NCI-H748 treated with DMSO at 0.1 percent for 48 hours (cell line): Measurements from ENCODE around the gene CDKN2B.
A peak's percentile ranks its signal among the peaks of the same experiment; 100 is the strongest.
"Not testable (repeated sequence)": the region's sequence is repeated elsewhere in the genome, so short reads cannot be mapped to it uniquely, and the experiment has no call there.

Source experiments
- DNase-seq: peaks from one replicate; lab custom pipeline; 2025; lab: John Stamatoyannopoulos, UW

The CDKN2B gene, protein sequence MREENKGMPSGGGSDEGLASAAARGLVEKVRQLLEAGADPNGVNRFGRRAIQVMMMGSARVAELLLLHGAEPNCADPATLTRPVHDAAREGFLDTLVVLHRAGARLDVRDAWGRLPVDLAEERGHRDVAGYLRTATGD

GRCh38 chr9:22008717-22009505 is at the start of gene CDKN2B:
Gene CDKN2B (minus strand): TSS chr9:22009305. CDS start chr9:22008953, 352 bp downstream.
- DNase-seq: peak; percentile 90

GRCh38 chr9:22057972-22058371 is 48.9 kb upstream of the CDKN2B start:
- not testable (repeated sequence) for DNase-seq

- DNase-seq: no peak
Measured at GRCh38 chr9:22056402-22056801, 47.3 kb upstream of the CDKN2B start.

- DNase-seq: no peak
Measured at GRCh38 chr9:22055090-22055489, 46.0 kb upstream of the CDKN2B start.

DNA sequence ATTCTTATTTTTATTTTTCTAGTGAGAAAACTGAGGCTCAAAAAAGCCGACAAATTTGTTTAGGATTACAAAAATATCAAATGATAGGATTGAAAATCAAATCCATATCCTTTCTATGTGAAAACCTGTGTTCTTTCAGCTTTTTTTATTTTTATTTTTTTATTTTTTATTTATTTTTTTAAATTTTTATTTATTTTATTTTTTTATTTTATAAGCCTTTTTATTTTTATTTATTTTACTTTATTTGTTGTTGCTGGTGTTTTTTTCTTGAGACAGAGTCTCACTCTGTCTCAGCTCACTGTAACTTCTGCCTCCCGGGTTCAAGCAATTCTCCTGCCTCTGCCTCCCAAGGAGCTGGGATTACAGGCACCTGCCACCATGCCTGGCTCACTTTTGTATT is 45.4 kb upstream of the CDKN2B start:
- DNase-seq: no peak

GRCh38 chr9:22054076-22054475 is 45.0 kb upstream of the CDKN2B start:
- no peak for DNase-seq

- DNase-seq: no peak
Measured at GRCh38 chr9:22053178-22053577, 44.1 kb upstream of the CDKN2B start.

GRCh38 chr9:22052376-22052945 is 43.4 kb upstream of the CDKN2B start:
- DNase-seq: no peak

DNA sequence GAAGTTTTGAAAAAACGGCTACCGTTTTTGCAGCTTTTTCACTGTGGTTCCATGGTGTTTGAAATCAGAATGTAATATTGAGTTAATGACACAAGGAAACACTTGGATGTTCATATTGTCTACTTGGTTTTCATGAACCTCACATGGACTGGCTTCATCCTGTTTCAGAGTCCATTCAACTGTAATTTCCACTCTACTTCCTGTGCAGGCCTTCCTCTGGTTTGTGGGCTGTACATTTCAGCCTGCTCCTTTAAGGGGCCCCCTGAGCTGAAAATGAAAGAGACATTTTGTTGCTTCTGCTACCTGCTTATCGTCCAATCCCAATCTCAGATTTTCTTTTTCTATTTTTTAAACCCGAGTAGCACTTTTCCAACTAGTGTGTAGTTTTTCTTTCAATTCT is 41.8 kb upstream of the CDKN2B start:
- no peak for DNase-seq

DNA sequence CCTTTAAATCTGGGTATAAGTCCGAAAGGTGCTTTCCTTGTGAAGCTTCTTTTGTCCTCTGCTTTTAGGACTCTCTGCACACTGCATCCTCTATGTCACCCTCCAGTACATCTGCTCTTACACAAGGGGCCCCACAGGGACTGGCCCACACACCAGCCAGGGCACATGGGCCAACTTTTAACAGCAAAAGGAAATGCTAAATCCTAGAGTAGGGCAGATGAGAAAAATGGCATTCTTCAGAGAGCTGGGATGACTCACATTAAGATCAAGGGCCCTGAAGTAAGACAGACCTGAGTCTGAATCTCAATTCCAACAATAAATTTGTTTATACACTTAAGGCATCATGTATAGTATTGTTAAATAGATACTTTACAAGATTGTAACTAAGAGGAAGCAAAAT is 40.3 kb upstream of the CDKN2B start:
- no peak for DNase-seq

DNA sequence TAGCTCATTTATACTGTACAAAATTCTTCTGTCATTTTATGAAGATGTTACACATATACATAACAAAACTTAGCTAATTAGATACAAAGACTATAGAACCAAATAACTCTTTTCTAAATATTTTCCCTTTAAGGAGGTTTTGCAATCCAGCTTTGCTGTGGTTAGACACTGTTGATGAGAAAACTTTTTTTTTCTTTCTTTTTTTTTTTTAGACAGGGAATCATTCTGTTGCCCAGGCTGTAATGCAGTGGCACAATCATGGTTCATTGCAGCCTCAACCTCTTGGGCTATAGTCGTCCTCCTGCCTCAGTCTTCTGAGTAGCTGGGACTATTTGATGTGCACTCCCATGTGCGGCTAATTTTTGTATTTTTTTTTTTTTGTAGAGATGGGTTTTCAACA is 38.5 kb upstream of the CDKN2B start:
- no peak for DNase-seq

GRCh38 chr9:22046243-22046885 is 37.3 kb upstream of the CDKN2B start:
- no peak for DNase-seq

- DNase-seq: no peak
Measured at GRCh38 chr9:22045423-22045822, 36.3 kb upstream of the CDKN2B start.

- DNase-seq: no peak
Measured at GRCh38 chr9:22044583-22044982, 35.5 kb upstream of the CDKN2B start.

- DNase-seq: no peak
Measured at GRCh38 chr9:22043928-22044327, 34.8 kb upstream of the CDKN2B start.

GRCh38 chr9:22041775-22042174 is 32.7 kb upstream of the CDKN2B start:
- DNase-seq: no peak

DNA sequence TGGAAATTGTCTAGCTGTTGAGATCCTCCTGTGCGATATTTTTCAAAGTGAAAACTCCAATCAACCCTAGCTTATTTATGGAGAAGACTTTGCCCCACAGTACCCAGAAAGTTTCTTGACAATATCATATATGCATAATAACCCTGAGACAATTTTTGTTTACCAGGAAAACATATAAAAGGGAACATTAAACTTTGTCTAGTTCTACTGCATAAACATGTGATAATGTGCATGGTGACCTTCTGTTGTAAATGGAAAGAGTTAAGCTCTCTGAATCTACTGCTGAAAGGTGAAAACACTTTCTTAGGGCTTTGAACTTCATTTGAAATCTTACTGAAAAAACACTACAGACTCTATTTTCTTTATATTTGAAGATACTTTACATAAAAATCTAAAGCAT is 32.2 kb upstream of the CDKN2B start:
- DNase-seq: no peak

GRCh38 chr9:22040760-22041159 is 31.7 kb upstream of the CDKN2B start:
- no peak for DNase-seq

DNA sequence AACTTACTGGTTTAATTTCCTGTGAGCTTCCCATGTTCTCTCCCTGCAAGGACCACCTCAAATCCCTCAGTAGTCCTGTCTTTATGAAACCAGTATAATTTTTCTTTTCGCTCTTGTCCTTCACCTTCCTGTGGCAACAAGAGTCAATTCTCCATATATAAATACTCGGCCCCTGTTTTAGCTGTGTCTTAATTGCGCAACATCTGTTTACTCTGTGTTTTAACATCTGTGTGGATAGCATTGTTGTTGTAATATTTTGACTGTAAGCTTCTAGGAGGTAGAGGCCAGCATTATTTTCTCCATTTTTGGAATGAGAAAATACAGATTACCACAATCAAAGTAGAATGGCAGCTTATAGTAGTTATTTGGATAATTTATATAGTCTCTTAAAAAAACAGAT is 30.2 kb upstream of the CDKN2B start:
- no peak for DNase-seq

DNA sequence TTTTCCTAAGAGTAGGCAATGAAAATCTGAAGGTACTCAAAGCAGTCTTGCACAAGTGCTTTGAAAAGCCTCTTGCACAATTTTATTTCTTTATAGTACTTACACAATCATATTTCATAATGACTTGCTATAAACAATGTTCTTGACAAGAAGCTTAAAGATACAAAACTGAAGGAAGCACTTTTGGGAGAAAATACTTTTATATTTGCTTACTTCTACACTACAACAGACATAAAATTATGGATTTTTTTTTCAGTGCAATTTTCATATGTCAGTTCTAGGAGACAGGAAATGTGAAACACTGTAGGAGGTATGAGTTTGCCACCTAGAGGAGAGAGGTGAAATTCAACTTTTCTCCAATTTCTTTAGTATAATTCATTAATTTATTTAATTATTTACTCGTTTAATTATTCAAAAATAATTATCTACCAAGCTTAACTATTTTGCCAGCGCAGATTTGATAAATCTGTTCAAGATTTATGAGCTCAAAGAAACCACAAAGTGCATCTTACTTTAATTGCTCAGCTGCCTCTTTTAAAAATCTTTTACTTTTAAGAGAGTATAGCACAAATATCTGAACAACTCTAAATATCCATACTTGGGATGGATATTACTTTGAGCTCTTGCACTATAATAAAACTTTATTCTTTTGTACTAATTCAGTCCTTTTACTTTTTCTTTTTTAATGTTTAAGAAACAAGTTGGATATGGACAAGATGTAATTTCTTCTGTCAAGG is 29.0 kb upstream of the CDKN2B start:
- peak; percentile 4 for DNase-seq

- no peak for DNase-seq
Measured at GRCh38 chr9:22036866-22037626, 27.9 kb upstream of the CDKN2B start.

GRCh38 chr9:22035591-22036011 is 26.5 kb upstream of the CDKN2B start:
- no peak for DNase-seq
